WTC11 (cell line): ENCODE measurements around the gene NOX3. TPM values are rescaled to one million over a fixed set of nuclear protein-coding genes. Genes with fewer than 3 reads are reported as not detected.

Experiments used
- ATAC-seq: fragments of 200-7000 bp; cut with Tn5 transposase; 2 replicates; pipeline ENCODE4 v1.10.0; 2021; ENCODE audit warnings: mild to moderate bottlenecking, moderate library complexity
- CTCF ChIA-PET: fragments of 300-600 bp; sonication (Branson Sonifier 250); formaldehyde crosslinking; loops from one replicate; lab custom pipeline; 2021; ENCODE audit warnings: antibody characterized with exemption; lab: Charles Lee
- POLR2A ChIA-PET: fragments of 350-600 bp; sonication (Branson Sonifier 250); formaldehyde crosslinking; loops from one replicate; lab custom pipeline; 2021; ENCODE audit warnings: antibody characterized with exemption; lab: Charles Lee
- DNase-seq: peaks from one replicate; pipeline ENCODE4 v3.0.0; 2021; ENCODE audit warnings: low spot score
- H3K27ac Mint-ChIP-seq: 2 replicates; pipeline ENCODE4 v1.8.0; 2021; ENCODE audit warnings: mixed read lengths
- H3K27me3 Mint-ChIP-seq: 2 replicates; pipeline ENCODE4 v1.8.0; 2021; ENCODE audit warnings: low read depth, mild to moderate bottlenecking, moderate library complexity, mixed read lengths
- H3K36me3 Mint-ChIP-seq: 2 replicates; pipeline ENCODE4 v1.8.0; 2021; ENCODE audit warnings: mixed read lengths
- H3K4me1 Mint-ChIP-seq: 2 replicates; pipeline ENCODE4 v1.8.0; 2022; ENCODE audit warnings: mixed read lengths
- H3K4me3 Mint-ChIP-seq: 2 replicates; pipeline ENCODE4 v1.8.0; 2021; ENCODE audit warnings: mild to moderate bottlenecking, moderate library complexity, mixed read lengths
- H3K9me3 Mint-ChIP-seq: 2 replicates; pipeline ENCODE4 v1.8.0; 2021; ENCODE audit warnings: mixed read lengths
- ATF3 ChIP-seq: sonication (generic); formaldehyde crosslinking; conservative IDR thresholded peaks from 2 replicates; pipeline ENCODE4 v1.8.1; 2022; ENCODE audit warnings: mild to moderate bottlenecking, missing genetic modification reagents
- ELF4 ChIP-seq: sonication (generic); formaldehyde crosslinking; IDR thresholded peaks from 2 replicates; pipeline ENCODE4 v1.8.1; 2022; ENCODE audit warnings: low read depth, mild to moderate bottlenecking, moderate library complexity, missing genetic modification reagents
- ESRRA ChIP-seq: sonication (generic); formaldehyde crosslinking; IDR thresholded peaks from 2 replicates; pipeline ENCODE4 v1.8.1; 2022; ENCODE audit warnings: mild to moderate bottlenecking, missing genetic modification reagents, borderline replicate concordance
- ETV6 ChIP-seq: sonication (generic); formaldehyde crosslinking; IDR thresholded peaks from 2 replicates; pipeline ENCODE4 v1.8.1; 2022; ENCODE audit warnings: mild to moderate bottlenecking, missing genetic modification reagents
- GABPB1 ChIP-seq: sonication (generic); formaldehyde crosslinking; IDR thresholded peaks from 2 replicates; pipeline ENCODE4 v1.8.1; 2023; ENCODE audit warnings: mild to moderate bottlenecking, missing genetic modification reagents
- HMGA2 ChIP-seq: fragments of 250-450 bp; sonication (Bioruptor Pico); IDR thresholded peaks from 2 replicates; pipeline ENCODE4 v1.4.0; 2021; ENCODE audit warnings: mild to moderate bottlenecking, moderate library complexity
- IRF2 ChIP-seq: sonication (generic); formaldehyde crosslinking; IDR thresholded peaks from 2 replicates; pipeline ENCODE4 v1.8.0; 2022; ENCODE audit warnings: low read depth, missing genetic modification reagents, borderline replicate concordance
- JAZF1 ChIP-seq: fragments of 250-450 bp; sonication (Bioruptor Pico); IDR thresholded peaks from 2 replicates; pipeline ENCODE4 v1.9.0; 2021; ENCODE audit warnings: moderate library complexity, mild to moderate bottlenecking, inconsistent platforms
- JUN ChIP-seq: sonication (generic); formaldehyde crosslinking; IDR thresholded peaks from 2 replicates; pipeline ENCODE4 v1.8.0; 2023; ENCODE audit warnings: mild to moderate bottlenecking, missing genetic modification reagents
- MLX ChIP-seq: sonication (generic); formaldehyde crosslinking; IDR thresholded peaks from 2 replicates; pipeline ENCODE4 v1.8.1; 2023; ENCODE audit warnings: mild to moderate bottlenecking, missing genetic modification reagents, moderate library complexity
- NFATC4 ChIP-seq: fragments of 250-450 bp; sonication (Bioruptor Pico); IDR thresholded peaks from 2 replicates; pipeline ENCODE4 v1.9.0; 2021; ENCODE audit warnings: mild to moderate bottlenecking
- OVOL2 ChIP-seq: fragments of 250-450 bp; sonication (Bioruptor Pico); IDR thresholded peaks from 2 replicates; pipeline ENCODE4 v1.9.0; 2021; ENCODE audit warnings: mild to moderate bottlenecking, borderline replicate concordance
- PRDM15 ChIP-seq: sonication (generic); formaldehyde crosslinking; IDR thresholded peaks from 2 replicates; pipeline ENCODE4 v1.8.0; 2022; ENCODE audit warnings: missing genetic modification reagents
- SOX15 ChIP-seq: fragments of 250-450 bp; sonication (Bioruptor Pico); IDR thresholded peaks from 2 replicates; pipeline ENCODE4 v1.9.0; 2021; ENCODE audit warnings: mild to moderate bottlenecking
- TCF7 ChIP-seq: sonication (generic); formaldehyde crosslinking; IDR thresholded peaks from 2 replicates; pipeline ENCODE4 v1.8.0; 2022; ENCODE audit warnings: mild to moderate bottlenecking, low read depth, missing genetic modification reagents, moderate library complexity
- TEAD4 ChIP-seq: sonication (generic); formaldehyde crosslinking; IDR thresholded peaks from 2 replicates; pipeline ENCODE4 v1.8.0; 2022; ENCODE audit warnings: mild to moderate bottlenecking, missing genetic modification reagents
- ZBTB43 ChIP-seq: sonication (generic); formaldehyde crosslinking; IDR thresholded peaks from 2 replicates; pipeline ENCODE4 v1.8.1; 2023; ENCODE audit warnings: mild to moderate bottlenecking, missing genetic modification reagents
- ZNF416 ChIP-seq: fragments of 250-450 bp; sonication (Bioruptor Pico); IDR thresholded peaks from 2 replicates; pipeline ENCODE4 v1.9.0; 2021; ENCODE audit warnings: mild to moderate bottlenecking, inconsistent platforms
- total RNA-seq: library from RNA; stranded (reverse); gene quantifications from 3 replicates; pipeline ENCODE4 v1.2.3, GENCODE V29; 2021
- TF ChIP-seq, protein P1 (sequence below): fragments of 250-450 bp; sonication (Bioruptor Pico); IDR thresholded peaks from 2 replicates; pipeline ENCODE4 v1.9.0; 2021; ENCODE audit warnings: mild to moderate bottlenecking
- TF ChIP-seq, protein P2 (sequence below): sonication (generic); formaldehyde crosslinking; IDR thresholded peaks from 2 replicates; pipeline ENCODE4 v1.8.0; 2023; ENCODE audit warnings: missing genetic modification reagents
- TF ChIP-seq, protein P3 (sequence below): fragments of 250-450 bp; sonication (Bioruptor Pico); IDR thresholded peaks from 2 replicates; pipeline ENCODE4 v1.9.0; 2021; ENCODE audit warnings: moderate library complexity, mild to moderate bottlenecking, inconsistent platforms, borderline replicate concordance
- TF ChIP-seq, protein P4 (sequence below): sonication (generic); formaldehyde crosslinking; IDR thresholded peaks from 2 replicates; pipeline ENCODE4 v1.8.1; 2022; ENCODE audit warnings: low read depth, mild to moderate bottlenecking, moderate library complexity, missing genetic modification reagents, borderline replicate concordance

The NOX3 gene
- total RNA-seq, 1 experiment from 2014 or later = not detected

- DNase-seq (no peak), ATAC-seq (no peak)
- Mint-ChIP-seq H3K4me3 (no peak overlapping the region), H3K27ac (no peak overlapping the region), H3K36me3 (no peaks in the 10 kb centered on the region), H3K9me3 (no peaks in the 10 kb centered on the region), H3K27me3 (no peaks in the 10 kb centered on the region; the same call in 1 of the 2 replicates), H3K4me1 (peaks cover 9% of the 10 kb centered on the region)
- POLR2A ChIA-PET = no interaction called here
- CTCF ChIA-PET = no interaction called here
- TF ChIP-seq ZBTB43 (CRISPR knock-in tag) = no peak
- no peak for TF ChIP-seq OVOL2 (CRISPR knock-in tag)
- no peak for TF ChIP-seq IRF2 (CRISPR knock-in tag)
- no peak for TF ChIP-seq TEAD4 (CRISPR knock-in tag)
- no peak for TF ChIP-seq MLX (CRISPR knock-in tag)
Observed at GRCh38 chr6:155429321-155429893, 26.2 kb downstream of the NOX3 start.

GRCh38 chr6:155426408-155426945 is 29.2 kb downstream of the NOX3 start:
- no peak for TF ChIP-seq JUN (CRISPR knock-in tag)
- TF ChIP-seq TEAD4 (CRISPR knock-in tag) = no peak
- no peak for TF ChIP-seq ATF3
- TF ChIP-seq, protein P1, sequence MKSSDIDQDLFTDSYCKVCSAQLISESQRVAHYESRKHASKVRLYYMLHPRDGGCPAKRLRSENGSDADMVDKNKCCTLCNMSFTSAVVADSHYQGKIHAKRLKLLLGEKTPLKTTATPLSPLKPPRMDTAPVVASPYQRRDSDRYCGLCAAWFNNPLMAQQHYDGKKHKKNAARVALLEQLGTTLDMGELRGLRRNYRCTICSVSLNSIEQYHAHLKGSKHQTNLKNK (CRISPR knock-in tag) = no peak
- no peak for TF ChIP-seq ELF4 (CRISPR knock-in tag)
- TF ChIP-seq OVOL2 (CRISPR knock-in tag) = no peak
- no peak for TF ChIP-seq NFATC4
- no peak for TF ChIP-seq HMGA2 (CRISPR knock-in tag)
- Mint-ChIP-seq H3K4me1 (peaks cover 9% of the 10 kb centered on the region), H3K27me3 (no peaks in the 10 kb centered on the region; the same call in 1 of the 2 replicates), H3K27ac (no peak overlapping the region), H3K4me3 (no peak overlapping the region), H3K36me3 (no peaks in the 10 kb centered on the region), H3K9me3 (no peaks in the 10 kb centered on the region)
- DNase-seq (no peak), ATAC-seq (no peak)
- ChIA-PET CTCF (no interaction called here), POLR2A (no interaction called here)

DNA sequence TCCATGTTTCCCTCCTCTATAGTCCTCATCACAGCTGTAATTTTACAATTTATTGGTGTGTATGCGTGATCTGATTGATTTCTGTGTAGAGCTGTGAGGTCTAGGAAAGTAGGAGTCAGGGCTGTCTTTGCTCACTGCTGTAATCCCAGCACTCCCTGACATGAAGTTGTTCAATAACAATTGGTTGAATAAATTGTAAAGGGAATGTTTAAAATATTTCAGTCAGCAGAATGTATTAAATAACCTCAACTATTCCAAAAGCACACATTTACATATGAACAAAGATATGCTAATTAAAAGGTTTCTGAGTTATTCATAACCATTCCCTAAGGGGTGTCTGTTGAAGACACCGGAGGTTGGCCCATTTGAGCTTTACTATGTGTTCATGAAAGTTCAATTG is 31.5 kb downstream of the NOX3 start:
- Mint-ChIP-seq H3K36me3 (no peaks in the 10 kb centered on the region), H3K27ac (no peak overlapping the region), H3K4me3 (no peak overlapping the region), H3K4me1 (peaks cover 12% of the 10 kb centered on the region), H3K27me3 (no peaks in the 10 kb centered on the region; the same call in 1 of the 2 replicates), H3K9me3 (no peaks in the 10 kb centered on the region)
- ChIA-PET CTCF (no interaction called here), POLR2A (no interaction called here)
- ATAC-seq = no peak
- DNase-seq = no peak
- no peak for TF ChIP-seq ESRRA (CRISPR knock-in tag)
- no peak for TF ChIP-seq ZNF416 (CRISPR knock-in tag)
- no peak for TF ChIP-seq SOX15 (CRISPR knock-in tag)
- TF ChIP-seq OVOL2 (CRISPR knock-in tag) = no peak
- TF ChIP-seq JAZF1 (CRISPR knock-in tag) = no peak
- no peak for TF ChIP-seq PRDM15 (CRISPR knock-in tag)
- no peak for TF ChIP-seq TCF7
- TF ChIP-seq, protein P2, sequence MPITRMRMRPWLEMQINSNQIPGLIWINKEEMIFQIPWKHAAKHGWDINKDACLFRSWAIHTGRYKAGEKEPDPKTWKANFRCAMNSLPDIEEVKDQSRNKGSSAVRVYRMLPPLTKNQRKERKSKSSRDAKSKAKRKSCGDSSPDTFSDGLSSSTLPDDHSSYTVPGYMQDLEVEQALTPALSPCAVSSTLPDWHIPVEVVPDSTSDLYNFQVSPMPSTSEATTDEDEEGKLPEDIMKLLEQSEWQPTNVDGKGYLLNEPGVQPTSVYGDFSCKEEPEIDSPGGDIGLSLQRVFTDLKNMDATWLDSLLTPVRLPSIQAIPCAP (CRISPR knock-in tag) = no peak
- no peak for TF ChIP-seq ETV6 (CRISPR knock-in tag)
- TF ChIP-seq, protein P3, sequence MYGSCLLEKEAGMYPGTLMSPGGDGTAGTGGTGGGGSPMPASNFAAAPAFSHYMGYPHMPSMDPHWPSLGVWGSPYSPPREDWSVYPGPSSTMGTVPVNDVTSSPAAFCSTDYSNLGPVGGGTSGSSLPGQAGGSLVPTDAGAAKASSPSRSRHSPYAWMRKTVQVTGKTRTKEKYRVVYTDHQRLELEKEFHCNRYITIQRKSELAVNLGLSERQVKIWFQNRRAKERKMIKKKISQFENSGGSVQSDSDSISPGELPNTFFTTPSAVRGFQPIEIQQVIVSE (CRISPR knock-in tag) = no peak
- TF ChIP-seq, protein P4, sequence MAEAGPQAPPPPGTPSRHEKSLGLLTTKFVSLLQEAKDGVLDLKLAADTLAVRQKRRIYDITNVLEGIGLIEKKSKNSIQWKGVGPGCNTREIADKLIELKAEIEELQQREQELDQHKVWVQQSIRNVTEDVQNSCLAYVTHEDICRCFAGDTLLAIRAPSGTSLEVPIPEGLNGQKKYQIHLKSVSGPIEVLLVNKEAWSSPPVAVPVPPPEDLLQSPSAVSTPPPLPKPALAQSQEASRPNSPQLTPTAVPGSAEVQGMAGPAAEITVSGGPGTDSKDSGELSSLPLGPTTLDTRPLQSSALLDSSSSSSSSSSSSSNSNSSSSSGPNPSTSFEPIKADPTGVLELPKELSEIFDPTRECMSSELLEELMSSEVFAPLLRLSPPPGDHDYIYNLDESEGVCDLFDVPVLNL (CRISPR knock-in tag) = no peak
- no peak for TF ChIP-seq GABPB1
